C4-2B (cell line): ENCODE results near the gene LRMDA.

ENCODE experiments used
- CTCF ChIP-seq: fragments of 450-650 bp; conservative IDR thresholded peaks from 2 replicates; pipeline ENCODE4 v1.5.1; 2017; ENCODE audit warnings: mild to moderate bottlenecking
- ZFX ChIP-seq: fragments of 450-650 bp; IDR thresholded peaks from 2 replicates; pipeline ENCODE4 v1.6.1; 2017

GRCh38 chr10:75422913-75423312 is 8.5 kb upstream of the LRMDA start:
- TF ChIP-seq CTCF, result no peak
- TF ChIP-seq ZFX, result no peak
